ENCODE measurements around the gene ZNF76.

GRCh38 chr6:35242906-35243305, 16.6 kb upstream of the ZNF76 start:
- TF ChIP-seq, protein P1, sequence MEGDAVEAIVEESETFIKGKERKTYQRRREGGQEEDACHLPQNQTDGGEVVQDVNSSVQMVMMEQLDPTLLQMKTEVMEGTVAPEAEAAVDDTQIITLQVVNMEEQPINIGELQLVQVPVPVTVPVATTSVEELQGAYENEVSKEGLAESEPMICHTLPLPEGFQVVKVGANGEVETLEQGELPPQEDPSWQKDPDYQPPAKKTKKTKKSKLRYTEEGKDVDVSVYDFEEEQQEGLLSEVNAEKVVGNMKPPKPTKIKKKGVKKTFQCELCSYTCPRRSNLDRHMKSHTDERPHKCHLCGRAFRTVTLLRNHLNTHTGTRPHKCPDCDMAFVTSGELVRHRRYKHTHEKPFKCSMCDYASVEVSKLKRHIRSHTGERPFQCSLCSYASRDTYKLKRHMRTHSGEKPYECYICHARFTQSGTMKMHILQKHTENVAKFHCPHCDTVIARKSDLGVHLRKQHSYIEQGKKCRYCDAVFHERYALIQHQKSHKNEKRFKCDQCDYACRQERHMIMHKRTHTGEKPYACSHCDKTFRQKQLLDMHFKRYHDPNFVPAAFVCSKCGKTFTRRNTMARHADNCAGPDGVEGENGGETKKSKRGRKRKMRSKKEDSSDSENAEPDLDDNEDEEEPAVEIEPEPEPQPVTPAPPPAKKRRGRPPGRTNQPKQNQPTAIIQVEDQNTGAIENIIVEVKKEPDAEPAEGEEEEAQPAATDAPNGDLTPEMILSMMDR (IDR thresholded peaks at IDR 0.05; ENCODE audit: low read depth, low read length) = no peak
- TF ChIP-seq POLR2A (IDR thresholded peaks at IDR 0.05; ENCODE audit: extremely low read depth, insufficient read length) (no peak), MAX (IDR thresholded peaks at IDR 0.05; ENCODE audit: low read depth, low read length) (no peak), MYC (IDR thresholded peaks at IDR 0.05; ENCODE audit: low read depth, low read length) (no peak)

Measured in NB4 (cell line).